ENCODE results near the gene OR10H4.
"Not testable (repeated sequence)": the region's sequence is repeated elsewhere in the genome, so short reads cannot be mapped to it uniquely, and the experiment has no call there.

The OR10H4 gene

GRCh38 chr19:15944401-15944800 lies 4.4 kb upstream of the OR10H4 start:
- DNase-seq (ENCODE audit: low spot score) = no peak

DNA sequence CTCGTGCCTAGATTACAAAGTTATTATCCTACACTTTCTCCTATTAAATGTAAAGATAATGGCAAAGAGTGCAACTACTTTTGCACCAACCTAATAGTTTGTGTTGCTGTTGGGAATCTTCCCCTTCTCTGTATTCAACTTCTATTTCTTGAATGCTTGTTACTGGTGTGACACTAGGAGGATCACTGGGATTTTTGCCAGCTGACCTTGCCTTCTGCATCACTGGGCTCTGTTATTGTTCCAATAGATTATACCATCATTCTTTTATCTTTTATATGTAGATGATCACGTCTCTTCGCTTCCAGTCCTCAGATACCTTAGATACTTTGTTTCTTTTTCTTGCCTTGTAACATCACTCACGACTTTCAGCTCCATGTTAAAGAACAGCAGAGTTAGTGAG lies 3.5 kb upstream of the OR10H4 start:
- no peak for DNase-seq (ENCODE audit: low spot score)

DNA sequence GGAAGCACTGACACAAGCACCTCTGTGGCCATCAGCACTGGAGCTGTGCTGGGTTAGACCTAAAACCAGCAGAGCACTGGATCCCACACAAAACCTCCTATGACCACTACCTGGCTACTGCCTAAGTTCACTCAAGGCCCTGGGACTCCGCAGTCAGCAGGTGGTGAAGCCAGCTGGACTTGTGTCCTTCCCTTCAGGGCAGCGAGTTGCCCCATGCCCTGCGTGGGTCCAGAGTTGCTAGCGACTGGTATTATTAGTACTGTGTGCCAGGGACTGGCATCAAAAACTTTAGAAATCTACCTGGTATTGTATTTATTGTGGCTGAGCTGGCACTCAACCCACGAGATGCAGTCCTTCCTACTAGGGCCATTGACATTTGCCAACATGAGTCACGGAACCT lies 6.0 kb downstream of the OR10H4 start:
- no peak for DNase-seq (ENCODE audit: low spot score)

DNA sequence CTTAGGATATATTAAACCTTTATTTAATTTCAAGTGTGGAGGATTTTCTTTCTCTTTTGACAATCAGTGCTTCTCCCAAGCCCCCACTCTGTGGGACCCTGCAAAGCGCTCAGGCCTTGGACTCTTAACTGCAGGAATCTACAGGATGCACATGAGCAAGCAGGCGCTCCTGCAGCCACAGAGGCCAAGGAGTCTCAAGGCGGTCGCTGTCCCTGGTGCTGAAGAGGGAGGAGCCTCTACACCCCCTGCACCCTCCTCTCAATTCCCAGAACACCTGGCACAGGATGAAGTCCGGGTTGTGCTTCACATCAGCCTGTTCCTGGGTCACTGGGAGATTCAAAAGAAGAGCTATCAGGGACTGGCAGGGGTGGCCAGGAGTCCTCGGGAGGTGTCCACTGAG lies 13.5 kb downstream of the OR10H4 start:
- no peak for DNase-seq (ENCODE audit: low spot score)

DNA sequence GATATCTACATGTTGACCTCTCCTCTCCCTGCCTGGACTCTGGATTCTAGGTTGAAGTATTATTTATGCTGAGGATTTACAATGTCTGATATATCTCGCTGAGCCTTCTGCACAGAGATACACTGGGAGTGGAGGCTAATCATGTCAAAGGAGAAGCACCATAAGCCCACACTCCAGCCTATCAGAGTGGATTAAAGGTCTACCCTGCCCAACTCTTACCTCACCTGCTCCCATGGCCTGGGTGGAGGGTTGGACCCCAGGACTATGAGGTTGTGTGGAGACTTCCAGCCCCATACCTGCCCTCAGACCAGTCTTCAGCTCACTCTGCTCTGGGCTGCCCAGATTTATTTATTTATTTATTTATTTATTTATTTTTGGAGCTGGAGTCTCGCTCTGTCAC lies 15.4 kb downstream of the OR10H4 start:
- no peak for DNase-seq (ENCODE audit: low spot score)

DNA sequence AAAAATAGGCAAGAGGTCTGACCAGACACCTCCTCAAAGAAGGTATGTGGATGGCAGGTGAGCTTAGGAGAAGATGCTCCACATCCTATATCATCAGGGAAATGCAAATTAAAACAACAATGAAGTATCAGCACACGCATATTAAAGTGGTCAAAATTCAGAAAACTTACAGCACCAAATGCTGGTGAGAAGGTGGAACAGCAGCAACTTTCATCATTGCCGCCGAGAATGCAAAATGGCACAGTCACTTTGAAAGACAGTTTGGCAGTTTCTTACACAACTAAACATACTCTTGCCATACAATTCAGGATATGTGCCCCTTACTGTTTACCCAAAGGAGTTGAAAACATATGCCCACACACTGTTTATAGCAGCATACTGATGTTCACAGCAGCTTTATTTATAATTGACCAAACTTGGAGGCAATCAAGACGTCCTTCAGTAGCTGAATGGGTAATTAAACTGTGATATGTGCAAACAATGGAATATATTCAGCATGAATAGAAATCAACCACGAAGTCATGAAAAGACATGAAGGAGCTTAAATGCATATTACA lies 22.5 kb downstream of the OR10H4 start:
- DNase-seq (ENCODE audit: low spot score) = no peak

DNA sequence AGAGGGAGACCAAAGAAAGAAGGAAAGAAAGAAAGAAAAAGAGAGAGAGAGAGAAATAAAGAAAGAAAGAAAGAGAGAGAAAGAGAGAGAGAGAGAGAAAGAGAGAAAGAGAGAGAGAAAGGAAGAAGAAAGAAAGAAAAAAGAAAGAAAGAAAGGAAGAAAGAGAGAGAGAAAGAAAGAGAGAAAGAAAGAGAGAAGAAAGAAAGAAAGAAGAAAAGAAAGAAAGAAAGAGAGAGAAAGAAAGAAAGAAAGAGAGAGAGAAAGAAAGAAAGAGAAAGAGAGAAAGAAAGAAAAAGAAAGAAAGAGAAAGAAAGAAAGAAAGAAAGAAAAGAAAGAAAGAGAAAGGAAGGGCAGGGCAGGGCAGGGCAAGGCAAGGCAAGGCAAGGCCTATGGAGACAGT lies 23.2 kb downstream of the OR10H4 start:
- not testable (repeated sequence) for DNase-seq (ENCODE audit: low spot score)

GRCh38 chr19:15974856-15975255 lies 26.0 kb downstream of the OR10H4 start:
- no peak for DNase-seq (ENCODE audit: low spot score)

- no peak for DNase-seq (ENCODE audit: low spot score)
Measured at GRCh38 chr19:15976836-15977689, 28.3 kb downstream of the OR10H4 start.

DNA sequence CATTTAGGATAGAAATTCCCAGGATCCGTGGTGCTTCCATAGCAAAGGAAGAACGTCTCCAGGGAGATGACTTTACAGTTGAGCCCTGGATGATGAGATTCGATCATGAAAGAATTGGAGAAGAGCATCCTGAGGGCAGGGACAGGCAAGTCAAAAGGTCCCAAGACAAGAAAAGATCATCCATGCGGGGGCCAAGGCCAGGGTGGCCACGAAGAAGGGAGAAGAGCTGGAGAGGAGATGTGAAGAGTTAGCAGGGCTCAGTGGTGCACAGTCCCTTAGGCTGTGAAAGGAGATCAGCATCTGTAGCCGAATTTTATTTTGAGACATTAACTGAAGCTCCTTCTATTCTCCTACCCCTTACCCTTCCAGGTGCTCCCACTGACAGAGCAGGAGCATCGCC lies 28.9 kb downstream of the OR10H4 start:
- DNase-seq (ENCODE audit: low spot score) = no peak

GRCh38 chr19:15979293-15979692 lies 30.5 kb downstream of the OR10H4 start:
- DNase-seq (ENCODE audit: low spot score) = no peak

DNA sequence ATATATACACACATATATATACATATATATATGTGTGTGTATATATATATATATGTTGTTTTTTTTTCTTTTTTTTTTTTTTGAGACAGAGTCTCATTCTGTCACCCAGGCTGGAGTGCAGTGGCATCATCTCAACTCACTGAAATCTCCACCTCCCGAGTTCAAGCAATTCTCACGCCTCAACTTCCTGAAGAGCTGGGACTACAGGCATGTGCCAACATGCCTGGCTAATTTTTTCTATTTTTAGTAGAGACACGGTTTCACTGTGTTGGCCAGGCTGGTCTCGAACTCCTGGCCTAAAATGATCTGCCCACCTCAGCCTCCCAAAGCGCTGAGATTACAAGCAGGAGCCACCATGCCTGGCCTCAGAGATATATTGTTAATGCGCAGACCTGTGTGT lies 37.0 kb downstream of the OR10H4 start:
- not testable (repeated sequence) for DNase-seq (ENCODE audit: low spot score)

DNA sequence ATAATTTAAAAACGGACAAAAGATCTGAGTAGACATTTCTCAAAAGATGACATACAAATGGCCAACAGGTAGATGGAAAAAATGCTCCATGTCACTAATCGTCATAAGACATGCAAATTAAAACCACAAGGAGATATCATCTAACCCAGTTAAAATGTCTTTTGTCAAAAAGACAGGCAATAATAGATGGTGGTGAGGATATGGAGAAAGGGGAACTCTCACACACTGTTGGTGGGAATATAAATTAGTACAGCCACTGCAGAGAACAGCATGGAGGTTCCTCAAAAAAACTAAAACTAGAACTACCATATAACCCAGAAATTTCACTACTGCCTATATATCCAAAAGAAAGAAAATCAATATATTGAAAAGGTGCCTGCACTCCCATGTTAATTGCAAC lies 37.9 kb downstream of the OR10H4 start:
- no peak for DNase-seq (ENCODE audit: low spot score)

DNA sequence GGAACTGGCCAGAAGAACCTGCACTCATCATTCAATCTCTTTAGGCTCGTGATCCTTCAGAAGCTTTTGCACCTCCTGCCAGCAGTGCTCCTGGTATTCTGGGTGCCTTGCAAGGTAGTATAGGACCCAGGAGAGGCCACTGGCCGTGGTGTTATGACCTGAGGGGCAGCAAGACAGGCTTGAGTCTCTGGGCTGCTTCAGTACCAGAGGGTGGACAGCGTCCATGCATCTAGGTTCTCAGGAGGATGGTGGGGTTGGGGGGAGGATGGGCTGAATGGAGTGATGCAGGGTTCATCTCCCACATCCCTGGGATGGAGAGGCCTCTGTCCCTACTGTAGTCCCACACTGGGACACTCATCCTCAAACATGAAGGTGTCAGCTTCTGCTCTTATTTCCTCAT lies 41.1 kb downstream of the OR10H4 start:
- DNase-seq (ENCODE audit: low spot score) = no peak

GRCh38 chr19:15991602-15992001 lies 42.8 kb downstream of the OR10H4 start:
- no peak for DNase-seq (ENCODE audit: low spot score)

GRCh38 chr19:15992014-15992413 lies 43.2 kb downstream of the OR10H4 start:
- no peak for DNase-seq (ENCODE audit: low spot score)

GRCh38 chr19:15995536-15995935 lies 46.7 kb downstream of the OR10H4 start:
- DNase-seq (ENCODE audit: low spot score) = no peak

DNA sequence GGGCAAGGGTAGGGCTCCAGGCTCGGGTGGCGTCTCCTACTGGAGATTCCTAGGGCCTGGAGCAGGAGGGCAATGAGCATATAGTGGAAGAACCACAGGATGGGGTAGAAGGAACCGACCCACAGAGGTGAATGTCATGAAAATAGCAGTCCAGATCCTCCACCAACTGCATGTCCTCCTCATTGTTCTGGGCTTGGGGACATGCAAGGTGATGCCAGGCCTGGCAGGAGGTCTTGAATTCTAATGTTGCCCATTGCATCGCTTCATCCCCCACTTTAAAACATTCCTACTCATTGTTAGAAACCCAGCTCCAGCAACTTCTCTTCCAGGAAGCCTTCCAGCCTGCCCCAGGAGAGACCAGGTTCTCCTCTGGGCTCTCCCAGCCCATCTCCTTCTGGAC lies 49.4 kb downstream of the OR10H4 start:
- DNase-seq (ENCODE audit: low spot score) = no peak
